NCI-H526 (cell line): ENCODE results near the gene ASPHD2.
A peak's percentile ranks its signal among the peaks of the same experiment; 100 is the strongest.

ENCODE experiments used
- DNase-seq, 2 experiments: peaks; one replicate each; lab custom pipeline; 2025; lab: John Stamatoyannopoulos, UW

ASPHD2 gene

DNA sequence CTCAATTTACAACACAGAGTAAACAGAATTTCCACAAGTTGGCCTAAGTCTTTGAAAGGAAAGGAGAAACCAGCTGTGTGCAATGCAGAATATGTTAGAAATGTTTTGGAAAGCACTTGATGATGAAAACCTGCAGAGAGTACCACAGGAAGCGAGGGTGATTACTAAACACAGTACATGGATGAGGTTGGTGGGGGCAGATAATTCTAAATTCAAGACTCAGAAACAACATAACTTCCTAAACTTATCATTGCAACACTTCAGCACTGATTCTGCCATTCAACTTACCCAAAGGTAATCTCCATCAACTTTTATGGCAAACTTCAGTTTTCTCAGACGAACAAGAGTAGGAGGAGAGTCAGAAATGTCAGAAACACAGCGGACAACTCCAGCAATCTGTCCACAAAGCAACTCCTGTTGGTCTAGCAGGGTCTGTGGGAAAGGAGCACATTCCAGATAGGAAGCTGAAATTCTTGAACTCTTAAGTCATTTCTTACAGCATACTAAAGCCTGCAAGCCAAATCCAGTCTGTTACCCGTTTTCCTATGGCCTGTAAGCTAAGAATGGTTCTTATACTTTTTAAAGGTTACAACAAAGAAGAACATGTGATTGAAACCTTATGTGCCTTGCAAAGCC lies 47.8 kb downstream of the ASPHD2 start:
- no peak for DNase-seq

DNA sequence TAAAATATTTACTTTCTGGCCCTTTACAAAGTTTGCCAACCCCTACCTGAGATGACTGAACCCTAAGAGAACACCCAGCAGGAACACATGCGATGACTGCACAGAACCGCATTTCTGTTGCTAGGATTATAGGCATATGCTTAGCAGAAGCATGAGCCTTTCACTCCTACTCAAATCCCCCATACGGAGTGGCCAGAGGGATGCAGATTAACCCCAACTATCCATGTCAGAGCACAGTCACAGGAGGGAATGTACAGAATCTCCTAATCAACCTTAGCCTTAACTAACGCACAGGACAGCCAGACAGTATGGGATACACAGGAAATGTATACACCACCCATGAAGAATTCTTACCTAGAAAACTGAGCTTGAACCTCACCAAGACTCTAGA lies 48.3 kb downstream of the ASPHD2 start:
- no peak for DNase-seq

DNA sequence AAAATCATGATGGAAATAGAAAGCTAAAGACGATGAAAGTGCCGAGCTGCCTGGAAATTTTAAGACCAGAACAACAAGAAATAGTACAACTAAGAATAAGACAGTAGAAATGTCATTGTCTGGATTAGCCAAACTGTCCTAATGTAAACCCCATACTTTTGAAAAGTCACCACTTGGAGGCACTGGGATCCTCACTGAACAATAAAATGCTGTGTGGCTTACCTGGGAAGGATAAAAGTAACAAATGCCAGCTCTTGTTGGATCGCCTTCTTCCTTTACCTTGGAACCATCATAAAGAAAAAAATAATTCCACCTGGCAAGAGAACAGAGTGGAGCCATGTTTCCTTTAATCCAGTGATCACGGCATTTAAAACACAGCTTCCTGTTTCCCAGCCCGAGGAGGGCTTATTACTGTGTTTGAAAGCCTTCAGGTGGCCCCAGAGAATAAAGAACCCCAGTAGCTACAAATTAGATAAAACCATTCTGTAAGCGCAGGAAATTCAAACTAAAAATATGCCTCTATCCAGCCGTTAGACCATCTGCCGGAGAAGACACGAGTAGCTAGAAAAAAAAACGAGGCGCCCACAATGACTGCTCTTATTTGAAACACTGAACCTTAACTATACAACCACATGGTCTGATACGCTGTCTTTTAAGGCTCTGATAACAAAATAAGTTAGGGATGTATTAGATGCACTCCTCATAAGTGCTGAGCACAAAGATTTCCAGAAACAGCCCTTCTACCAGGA lies 50.2 kb downstream of the ASPHD2 start:
- peak; percentile 32 to 39 for DNase-seq

GRCh38 chr22:26479792-26480610 lies 50.9 kb downstream of the ASPHD2 start:
- peak in 1 of 2 experiments; percentile 36 for DNase-seq

DNA sequence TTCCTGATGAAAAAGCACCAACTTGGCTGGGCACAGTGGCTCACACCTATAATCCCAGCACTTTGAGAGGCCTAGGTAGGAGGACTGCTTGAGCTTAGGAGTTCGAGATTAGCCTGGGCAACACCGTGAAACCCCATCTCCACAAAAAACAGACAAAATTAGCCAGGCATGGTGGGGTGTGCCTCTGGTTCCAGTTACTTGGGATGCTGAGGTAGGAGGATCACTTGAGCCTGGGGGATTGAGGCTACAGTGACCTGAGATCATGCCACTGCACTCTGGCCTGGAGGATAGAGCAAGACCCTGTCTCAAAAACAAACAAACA lies 51.5 kb downstream of the ASPHD2 start:
- no peak for DNase-seq

- no peak for DNase-seq
These were observed 52.1 kb downstream of the ASPHD2 start for GRCh38 chr22:26481112-26481693.

DNA sequence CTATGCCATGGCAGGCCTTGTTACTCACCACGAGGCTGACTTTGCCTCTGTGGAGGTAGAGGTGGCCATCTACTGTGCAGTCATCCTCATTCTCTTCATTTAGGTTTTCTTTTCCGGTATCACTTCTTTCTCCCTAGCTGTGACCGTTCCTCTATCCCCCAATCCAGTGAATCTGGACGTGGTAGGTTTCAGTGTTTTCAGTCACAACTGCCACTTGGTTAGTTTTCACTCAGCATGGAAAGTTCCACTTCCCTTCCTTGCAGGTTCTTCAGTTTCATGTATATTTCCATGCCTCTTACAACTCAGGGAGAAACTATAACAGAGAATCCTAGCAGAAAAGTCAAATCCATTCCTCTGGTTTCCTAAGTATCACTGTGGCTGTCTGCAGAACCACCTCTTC lies 52.6 kb downstream of the ASPHD2 start:
- no peak for DNase-seq

GRCh38 chr22:26482161-26482560 lies 53.1 kb downstream of the ASPHD2 start:
- DNase-seq: no peak

DNA sequence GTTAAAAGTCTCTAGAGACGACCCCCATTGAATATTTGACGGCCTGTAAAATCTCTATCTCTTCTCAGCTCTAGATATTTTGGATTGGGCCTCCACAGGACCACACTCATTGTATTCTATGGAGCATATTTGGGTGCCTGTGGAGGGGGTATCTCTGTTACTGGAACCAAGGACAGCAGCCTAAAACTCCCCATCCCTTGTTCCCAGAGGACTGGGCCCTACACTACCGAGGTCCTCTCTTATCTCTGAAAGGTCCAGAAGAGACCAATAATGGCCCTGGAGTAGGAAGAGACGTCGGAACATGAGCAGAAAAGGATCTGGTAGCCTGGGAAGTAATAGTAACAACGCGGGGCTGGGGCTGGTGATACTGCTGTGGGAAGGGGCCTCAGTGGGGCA lies 54.0 kb downstream of the ASPHD2 start:
- no peak for DNase-seq

- peak; percentile 40 to 91 for DNase-seq
These were observed 54.6 kb downstream of the ASPHD2 start, which contains the start of the genes HPS4 and SRRD for GRCh38 chr22:26483439-26484359. TSS of gene HPS4 (minus strand) at chr22:26483783. CDS start at chr22:26481762, 2,021 bp downstream. TSS of gene SRRD (plus strand) at chr22:26483877. CDS start at chr22:26483891, 14 bp downstream.

- DNase-seq: no peak
These were observed 55.3 kb downstream of the ASPHD2 start for GRCh38 chr22:26484360-26484706.

- no peak for DNase-seq
These were observed 56.0 kb downstream of the ASPHD2 start for GRCh38 chr22:26485013-26485412.

DNA sequence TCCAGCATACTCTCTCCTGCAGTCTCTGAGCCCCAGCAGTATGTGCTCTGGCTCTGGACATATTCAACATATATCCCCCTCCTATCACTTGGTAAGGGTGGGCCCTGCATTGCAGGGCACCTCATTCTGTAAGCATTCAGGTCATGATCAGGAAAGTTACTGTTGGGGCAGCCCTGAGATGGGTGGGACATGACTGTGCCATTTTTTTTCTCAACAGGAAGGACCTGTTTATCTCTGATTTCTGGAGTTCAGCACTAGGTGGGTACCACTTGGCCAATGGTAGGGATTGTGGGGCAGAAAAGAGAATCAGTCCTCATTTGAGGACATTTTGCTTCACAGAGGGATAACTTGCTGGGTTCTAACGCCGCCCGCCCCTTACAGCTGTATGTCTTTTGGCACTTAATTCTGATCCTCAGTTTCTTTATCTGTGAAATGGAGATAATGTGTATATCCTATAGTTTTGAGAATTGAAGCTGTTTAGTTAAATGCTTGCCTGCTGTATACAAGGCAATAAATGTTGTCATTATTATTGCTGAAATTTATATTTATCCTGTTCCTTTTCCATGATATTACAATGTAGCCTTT lies 56.8 kb downstream of the ASPHD2 start:
- DNase-seq: no peak

DNA sequence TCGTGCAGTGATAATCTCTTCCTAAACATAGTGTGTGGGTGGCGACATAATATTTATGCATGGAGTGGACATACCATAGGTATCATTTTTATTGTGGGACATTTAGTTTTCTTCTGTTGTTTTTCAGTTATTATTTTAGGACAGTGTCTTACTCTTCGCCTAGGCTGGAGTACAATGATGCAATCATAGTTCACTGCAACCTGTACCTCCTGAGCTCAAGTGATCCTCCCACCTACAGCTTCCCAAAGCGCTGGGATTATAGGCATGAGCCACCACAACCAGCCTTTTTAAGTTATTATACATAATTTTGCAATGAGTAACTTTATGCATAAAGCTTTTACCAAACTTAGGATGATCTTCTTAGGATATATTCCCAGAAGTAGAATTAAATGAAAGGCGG lies 57.3 kb downstream of the ASPHD2 start:
- DNase-seq: no peak

DNA sequence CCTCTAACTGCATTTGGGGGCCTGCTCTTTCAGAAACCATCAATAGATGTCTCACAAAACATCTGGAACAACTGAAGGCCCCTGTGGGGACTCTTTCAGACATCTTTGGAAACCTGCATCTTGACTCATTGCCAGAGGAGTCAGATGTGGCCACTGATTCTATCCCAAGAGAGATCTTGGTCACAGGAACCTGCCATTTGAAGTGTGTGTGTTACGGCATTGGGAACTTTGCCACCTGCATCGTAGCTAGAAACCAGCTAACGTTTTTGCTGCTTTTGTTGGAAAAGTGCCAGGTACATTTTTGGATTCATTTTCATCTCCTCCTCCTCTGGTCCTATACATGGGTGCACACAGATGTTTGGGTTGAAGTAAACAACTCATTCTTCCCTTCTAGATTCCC lies 58.9 kb downstream of the ASPHD2 start:
- no peak for DNase-seq

GRCh38 chr22:26489447-26490036 lies 60.5 kb downstream of the ASPHD2 start:
- no peak for DNase-seq

DNA sequence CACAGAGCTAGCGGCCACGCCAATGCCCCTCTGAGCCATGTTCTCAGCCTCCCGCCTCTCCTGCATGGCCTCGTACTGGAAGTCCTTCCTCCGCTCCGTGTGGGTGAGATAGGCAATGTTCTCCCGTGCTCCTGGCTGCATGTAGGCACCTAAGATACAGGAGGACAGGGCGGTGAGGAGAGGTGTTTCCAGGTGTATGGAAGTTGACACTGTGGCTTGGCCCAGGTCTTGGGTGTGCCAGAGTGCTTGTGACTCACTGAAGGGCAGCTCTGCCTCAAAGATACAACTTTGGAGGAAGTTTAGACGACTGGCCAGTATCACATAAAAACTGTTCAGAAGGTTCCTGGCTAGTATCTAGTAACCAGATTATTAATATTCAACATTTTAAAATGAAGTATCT lies 63.2 kb downstream of the ASPHD2 start:
- no peak for DNase-seq

DNA sequence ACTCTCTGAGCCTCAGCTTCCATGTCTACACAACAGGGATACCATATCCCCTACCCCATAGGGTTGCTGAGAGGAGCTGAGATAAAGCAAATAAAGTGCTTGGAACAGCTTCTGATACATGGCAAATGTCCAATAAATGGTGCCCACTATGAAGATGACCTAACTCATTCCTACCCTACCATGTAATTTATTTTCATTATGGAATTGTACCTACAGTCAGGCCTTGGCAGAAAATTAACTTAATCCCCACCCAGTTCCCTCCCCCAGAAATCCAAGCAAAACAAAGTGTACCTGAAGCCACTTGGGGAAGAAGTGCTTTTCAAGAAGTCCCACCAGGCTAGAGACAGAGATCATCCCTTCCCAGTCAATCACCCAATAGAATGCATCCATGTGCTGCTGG lies 65.4 kb downstream of the ASPHD2 start:
- DNase-seq: no peak
